ENCODE data around the gene RIMS1. TPM values are rescaled to one million over a fixed set of nuclear protein-coding genes. Genes with fewer than 3 reads are reported as not detected.

Gene RIMS1
- total and polyA plus RNA-seq, 12 donors: 0.06 to 9.2 (median 1.5) TPM; not detected in 2

DNA sequence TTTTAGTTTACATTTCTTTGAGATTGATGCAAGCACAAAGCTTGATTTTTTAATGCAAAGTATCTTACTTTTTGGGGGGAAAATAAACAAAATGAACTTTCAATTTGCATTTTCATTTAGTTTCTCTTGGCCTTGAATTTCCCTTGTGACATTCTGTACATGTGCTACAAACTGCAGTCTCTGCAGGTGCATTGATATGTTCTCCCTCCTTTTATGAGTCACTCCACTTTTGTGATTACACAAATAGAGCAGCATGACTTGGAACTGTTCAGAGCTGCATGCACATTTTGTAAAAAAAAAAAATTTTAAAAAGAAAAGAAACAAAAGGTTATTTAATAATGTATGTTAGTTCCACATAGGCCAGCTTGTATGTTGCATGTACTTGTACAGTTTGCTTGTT is 515.5 kb downstream of the RIMS1 start:
- Histone ChIP-seq H3K4me1 (replicated peaks in 1 of 2) (no peaks in the 10 kb centered on the region), H3K27me3 (no peaks in the 10 kb centered on the region), H3K4me3 (no peak overlapping the region), H3K27ac (no peak overlapping the region), H3K36me3 (replicated peaks in 1 of 2) (no peaks in the 10 kb centered on the region), H3K9me3 (replicated peaks in 1 of 3) (no peaks in the 10 kb centered on the region)
- intact Hi-C loops (cut with DNase I): no loop called here
- no peak for DNase-seq
- no peak for TF ChIP-seq POLR2A (IDR thresholded peaks at IDR 0.05)
- no peak for TF ChIP-seq CTCF (IDR thresholded peaks at IDR 0.05)

GRCh38 chr6:72403413-72403812 is 517.1 kb downstream of the RIMS1 start:
- no peak for DNase-seq
- no peaks in the 10 kb centered on the region for H3K36me3 ChIP-seq (replicated peaks in 1 of 2)
- H3K27me3 ChIP-seq: no peaks in the 10 kb centered on the region
- no peak overlapping the region for H3K4me3 ChIP-seq
- no peaks in the 10 kb centered on the region for H3K9me3 ChIP-seq (replicated peaks in 1 of 3)
- TF ChIP-seq CTCF (IDR thresholded peaks at IDR 0.05): no peak
- TF ChIP-seq POLR2A (IDR thresholded peaks at IDR 0.05): no peak
- H3K4me1 ChIP-seq (replicated peaks in 1 of 2): no peaks in the 10 kb centered on the region
- no peak overlapping the region for H3K27ac ChIP-seq
- intact Hi-C loops (cut with DNase I): no loop called here
- WGBS, 4 donors: 62 to 71% (median 64%) methylated on average over 2 of the region's 2 CpGs

- DNase-seq: no peak
- Histone ChIP-seq H3K4me1 (replicated peaks in 1 of 2) (no peaks in the 10 kb centered on the region), H3K9me3 (replicated peaks in 1 of 3) (no peaks in the 10 kb centered on the region), H3K27ac (no peak overlapping the region), H3K27me3 (no peaks in the 10 kb centered on the region), H3K36me3 (replicated peaks in 1 of 2) (no peaks in the 10 kb centered on the region), H3K4me3 (no peak overlapping the region)
- WGBS, 4 donors: 41 to 54% (median 47%) methylated on average over 2 of the region's 2 CpGs
- intact Hi-C loops (cut with DNase I): no loop called here
- TF ChIP-seq CTCF (IDR thresholded peaks at IDR 0.05): no peak
- no peak for TF ChIP-seq POLR2A (IDR thresholded peaks at IDR 0.05)
These were observed 520.2 kb downstream of the RIMS1 start for GRCh38 chr6:72406517-72406916.

DNA sequence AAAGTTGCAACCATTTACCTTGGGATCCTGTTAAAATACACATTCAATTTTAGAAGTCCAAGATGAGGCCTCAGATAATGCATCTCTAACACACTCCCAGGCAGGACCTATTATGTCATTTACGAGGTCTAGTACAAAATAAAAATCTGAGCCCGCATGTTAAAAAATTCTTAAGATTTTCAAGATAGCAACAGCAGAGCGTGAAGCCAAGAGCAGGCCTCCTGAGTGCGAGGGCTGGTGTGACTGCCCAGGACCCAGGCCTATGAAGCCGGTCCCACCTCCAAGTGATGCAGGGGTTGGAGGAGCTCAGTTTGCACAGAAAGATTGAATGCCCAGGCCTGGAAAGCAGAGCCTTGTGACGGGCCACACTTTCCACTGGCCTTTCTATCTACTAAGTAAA is 524.4 kb downstream of the RIMS1 start:
- no peak for DNase-seq
- TF ChIP-seq CTCF (IDR thresholded peaks at IDR 0.05): no peak
- TF ChIP-seq POLR2A (IDR thresholded peaks at IDR 0.05): no peak
- Histone ChIP-seq H3K36me3 (replicated peaks in 1 of 2) (no peaks in the 10 kb centered on the region), H3K4me1 (replicated peaks in 1 of 2) (no peaks in the 10 kb centered on the region), H3K9me3 (replicated peaks in 1 of 3) (no peaks in the 10 kb centered on the region), H3K27me3 (no peaks in the 10 kb centered on the region), H3K27ac (no peak overlapping the region), H3K4me3 (no peak overlapping the region)
- intact Hi-C loops (cut with DNase I): loop anchor here in 1 of 2 donors (10.0 kb wide), 2 partner anchors 764 to 914 kb away; no protein-coding TSS in a partner anchor
- WGBS, 4 donors: 68 to 81% (median 74%) methylated on average over 6 of the region's 6 CpGs

All from adrenal gland (tissue), 12 donors.